ENCODE measurements around the gene UBE2Q1.

UBE2Q1 gene

DNA sequence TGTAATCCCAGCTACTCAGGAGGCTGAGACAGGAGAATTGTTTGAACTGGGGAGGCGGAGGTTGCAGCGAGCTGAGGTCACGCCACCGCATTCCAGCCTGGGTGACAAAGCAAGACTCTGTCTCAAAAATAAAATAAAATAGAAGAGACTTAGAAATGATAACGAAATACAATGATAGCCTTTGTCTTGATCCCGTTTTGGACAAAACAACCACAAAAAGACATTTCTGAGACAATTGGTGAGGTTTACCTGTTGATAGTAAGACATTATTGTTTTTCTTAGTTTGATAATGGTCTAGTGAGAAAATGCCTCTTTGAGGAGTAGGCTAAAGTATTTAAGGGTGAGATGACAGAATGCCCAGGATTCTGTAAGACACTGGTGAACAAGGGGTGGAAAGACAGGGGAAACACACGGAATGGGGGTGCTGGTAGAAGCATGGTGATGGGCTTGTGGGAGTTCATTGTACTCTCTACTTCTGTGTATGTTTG is 44.4 kb downstream of the UBE2Q1 start:
- no peak for TF ChIP-seq CTCF (conservative IDR thresholded peaks at IDR 0.05; ENCODE audit: low read depth, low read length)
- H3K4me3 ChIP-seq (ENCODE audit: low read depth, low read length): no peak overlapping the region
- no peak for DNase-seq (ENCODE audit: low read depth)

- no peak for TF ChIP-seq CTCF (conservative IDR thresholded peaks at IDR 0.05; ENCODE audit: low read depth, low read length)
- no peak overlapping the region for H3K4me3 ChIP-seq (ENCODE audit: low read depth, low read length)
- DNase-seq (ENCODE audit: low read depth): no peak
These were observed 45.7 kb downstream of the UBE2Q1 start for GRCh38 chr1:154512760-154513159.

DNA sequence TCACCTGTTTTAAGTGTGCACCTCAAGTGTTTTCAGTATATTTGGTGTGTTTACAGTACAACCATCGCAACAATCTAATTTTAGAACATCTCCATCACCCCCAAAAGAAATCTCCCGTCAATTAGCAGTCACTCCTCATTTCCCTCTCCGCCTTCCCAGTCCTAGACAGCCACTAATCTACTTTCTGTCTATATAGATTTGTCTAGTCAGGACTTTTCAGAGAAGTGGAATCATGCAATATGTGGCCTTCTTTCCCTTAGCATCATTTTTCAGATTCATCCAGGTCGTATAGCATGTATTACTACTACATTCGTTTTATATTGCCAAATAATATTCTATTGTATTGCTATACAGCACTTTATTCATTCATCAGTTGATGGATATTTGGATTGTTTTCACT is 54.6 kb downstream of the UBE2Q1 start:
- no peak for DNase-seq (ENCODE audit: low read depth)

DNA sequence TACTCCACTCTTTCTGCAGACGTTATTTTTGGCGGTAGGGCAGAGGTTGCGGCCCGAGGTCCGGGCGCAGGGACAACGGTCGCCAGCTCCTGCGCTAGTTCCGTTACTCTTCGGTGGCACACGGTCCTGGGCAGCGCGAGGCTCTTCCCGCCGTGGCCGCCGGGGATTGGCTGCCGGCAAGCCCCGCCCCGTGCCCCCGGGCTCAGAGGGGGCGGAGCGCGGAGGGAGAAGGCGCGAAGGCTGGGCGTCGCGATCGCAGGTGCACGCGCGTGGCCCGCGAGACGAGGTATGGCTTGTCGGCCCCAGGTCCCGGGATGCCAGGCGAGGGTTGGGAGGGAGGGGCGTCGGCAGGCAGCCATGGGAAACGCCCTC is 55.7 kb downstream of the UBE2Q1 start:
- no peak for TF ChIP-seq CTCF (conservative IDR thresholded peaks at IDR 0.05; ENCODE audit: low read depth, low read length)
- no peak for DNase-seq (ENCODE audit: low read depth)
- no peak overlapping the region for H3K4me3 ChIP-seq (ENCODE audit: low read depth, low read length)

More for the DNA sequence above, 54.6 kb downstream of the UBE2Q1 start:
- no peak for TF ChIP-seq CTCF (conservative IDR thresholded peaks at IDR 0.05; ENCODE audit: low read depth, low read length)
- H3K4me3 ChIP-seq (ENCODE audit: low read depth, low read length): no peak overlapping the region

- DNase-seq (ENCODE audit: low read depth): no peak
- H3K4me3 ChIP-seq (ENCODE audit: low read depth, low read length): no peak within 1 kb of the TSS
- no peak for TF ChIP-seq CTCF (conservative IDR thresholded peaks at IDR 0.05; ENCODE audit: low read depth, low read length)
These were observed 56.3 kb downstream of the UBE2Q1 start, which contains the start of the genes SHE and TDRD10 for GRCh38 chr1:154502066-154502743. TSS of gene SHE (minus strand) at chr1:154502412. CDS start at chr1:154502026, 386 bp downstream. TSS of gene TDRD10 (plus strand) at chr1:154502219. CDS start at chr1:154506904, 4,685 bp downstream.

- DNase-seq (ENCODE audit: low read depth): no peak
- H3K4me3 ChIP-seq (ENCODE audit: low read depth, low read length): no peak overlapping the region
- no peak for TF ChIP-seq CTCF (conservative IDR thresholded peaks at IDR 0.05; ENCODE audit: low read depth, low read length)
These were observed 56.9 kb downstream of the UBE2Q1 start for GRCh38 chr1:154501423-154502065.

Data from choroid plexus epithelial cell (primary cell).